ENCODE measurements around the gene OSMR. TPM values are rescaled to one million over a fixed set of nuclear protein-coding genes. Genes with fewer than 3 reads are reported as not detected.

OSMR gene
- total RNA-seq, 1 experiment from 2014 or later, result 46.0 TPM

GRCh38 chr5:38846379-38847011, 683 bp downstream of the OSMR start:
- peaks cover 0 to 13% of the 10 kb centered on the region in 2 experiments; a peak in 2 of 4 replicates for H3K36me3 ChIP-seq (ENCODE audit: control insufficient read depth in 1 of 2, insufficient read depth in 2 of 2, low read length in 2 of 2)
- ChIA-PET POLR2A (interaction anchor here (1.6 kb wide), 1 partner anchor 26 kb away, joined by 4 read pairs; no protein-coding TSS in a partner anchor), CTCF (no interaction called here), RAD21 (ENCODE audit: low non-redundant PET in 1 of 2, low total read pairs in 2 of 2, uncharacterized antibody in 2 of 2, unreplicated experiment in 2 of 2) (no interaction called here)
- intact Hi-C loops (cut with micrococcal nuclease), result loop anchor here (5.0 kb wide), 1 partner anchor 231 kb away; no protein-coding TSS in a partner anchor
- ATAC-seq (peak; percentile 19; the same call in 1 of the 2 replicates), DNase-seq (ENCODE audit: low read depth, low spot score) (no peak)
- H3K4me3 ChIP-seq (replicated peaks in 1 of 2; ENCODE audit: low read depth in 1 of 2, low read length in 2 of 2), result peak overlapping the region; percentile 61 to 90
- peaks cover 23 to 29% of the 10 kb centered on the region in 2 experiments for H3K4me1 ChIP-seq (ENCODE audit: control insufficient read depth in 1 of 2, insufficient read depth in 2 of 2, low read length in 2 of 2)
- no peak overlapping the region for H2AFZ ChIP-seq (ENCODE audit: low read depth, low read length, poor library complexity, severe bottlenecking)
- no peak for TF ChIP-seq ZNF274 (IDR thresholded peaks at IDR 0.05; ENCODE audit: low read depth, low read length)
- TF ChIP-seq POLR2AphosphoS5 (IDR thresholded peaks at IDR 0.05; ENCODE audit: low read depth, low read length), result peak; percentile 14; the same call in 1 of the 2 replicates
- no peak for TF ChIP-seq SIN3A (IDR thresholded peaks at IDR 0.05; ENCODE audit: low read depth)
- no peak for TF ChIP-seq RAD21 (IDR thresholded peaks at IDR 0.05; ENCODE audit: low read depth)
- 0 out of 4 replicates have a peak, but pooled peaks cover 0 to 6% of the 10 kb centered on the region in 2 experiments for H3K9me3 ChIP-seq (ENCODE audit: control insufficient read depth in 1 of 2, insufficient read depth in 1 of 2, low read depth in 1 of 2, low read length in 2 of 2)
- no TSS peak for BruUV-seq (replicated peaks)
- H3K9me2 ChIP-seq (ENCODE audit: insufficient read depth), result 0 out of 2 replicates have a peak, but pooled peaks cover under 1% of the 10 kb centered on the region
- peaks cover 82% of the 10 kb centered on the region for H3K79me2 ChIP-seq (ENCODE audit: insufficient read depth, low read length)
- no peaks in the 10 kb centered on the region for H4K20me1 ChIP-seq (ENCODE audit: insufficient read depth)
- peak overlapping the region; percentile 99 for H3K4me2 ChIP-seq (ENCODE audit: low read length)
- H3K27ac ChIP-seq (ENCODE audit: low read depth, low read length), result peak overlapping the region; percentile 91
- H3K9ac ChIP-seq (ENCODE audit: low read length), result peak overlapping the region; percentile 90
- H3K27me3 ChIP-seq (ENCODE audit: insufficient read depth, low read length), result no peaks in the 10 kb centered on the region

- 0 out of 4 replicates have a peak, but pooled peaks cover 0 to 6% of the 10 kb centered on the region in 2 experiments for H3K9me3 ChIP-seq (ENCODE audit: control insufficient read depth in 1 of 2, insufficient read depth in 1 of 2, low read depth in 1 of 2, low read length in 2 of 2)
- peak overlapping the region; percentile 90 for H3K9ac ChIP-seq (ENCODE audit: low read length)
- H2AFZ ChIP-seq (ENCODE audit: low read depth, low read length, poor library complexity, severe bottlenecking), result no peak overlapping the region
- H3K79me2 ChIP-seq (ENCODE audit: insufficient read depth, low read length), result peaks cover 82% of the 10 kb centered on the region
- H3K27me3 ChIP-seq (ENCODE audit: insufficient read depth, low read length), result no peaks in the 10 kb centered on the region
- peaks cover 23 to 29% of the 10 kb centered on the region in 2 experiments for H3K4me1 ChIP-seq (ENCODE audit: control insufficient read depth in 1 of 2, insufficient read depth in 2 of 2, low read length in 2 of 2)
- TF ChIP-seq FOSL1 (IDR thresholded peaks at IDR 0.05; ENCODE audit: low read depth) (no peak), CBX3 (IDR thresholded peaks at IDR 0.05; ENCODE audit: low read depth) (no peak), CTCF (IDR thresholded peaks at IDR 0.05 in 2 of 3, conservative IDR thresholded peaks at IDR 0.05 in 1 of 3; ENCODE audit: borderline replicate concordance in 1 of 3, insufficient read depth in 1 of 3, low read depth in 2 of 3, low read length in 2 of 3) (peak in 2 of 3 experiments; percentile 9 to 28; a peak in 2 of 6 replicates), SP1 (IDR thresholded peaks at IDR 0.05; ENCODE audit: low read depth) (no peak), ZBTB33 (IDR thresholded peaks at IDR 0.05; ENCODE audit: extremely low read depth, insufficient replicate concordance, low read length) (no peak)
- intact Hi-C loops (cut with micrococcal nuclease), result loop anchor here (5.0 kb wide), 1 partner anchor 230 kb away; no protein-coding TSS in a partner anchor
- H4K20me1 ChIP-seq (ENCODE audit: insufficient read depth), result no peaks in the 10 kb centered on the region
- peaks cover 0 to 19% of the 10 kb centered on the region in 2 experiments; a peak in 2 of 4 replicates for H3K36me3 ChIP-seq (ENCODE audit: control insufficient read depth in 1 of 2, insufficient read depth in 2 of 2, low read length in 2 of 2)
- peak overlapping the region; percentile 26; the same call in 1 of the 2 replicates for H3K27ac ChIP-seq (ENCODE audit: low read depth, low read length)
- DNase-seq (ENCODE audit: low read depth, low spot score), result no peak
- ChIA-PET CTCF (interaction anchor here (1.5 kb wide), 1 partner anchor 406 kb away, joined by 3 read pairs; no protein-coding TSS in a partner anchor), POLR2A (interaction anchor here (1.6 kb wide), 1 partner anchor 24 kb away, joined by 4 read pairs; no protein-coding TSS in a partner anchor), RAD21 (ENCODE audit: low non-redundant PET in 1 of 2, low total read pairs in 2 of 2, uncharacterized antibody in 2 of 2, unreplicated experiment in 2 of 2) (no interaction called here)
- H3K4me2 ChIP-seq (ENCODE audit: low read length), result peak overlapping the region; percentile 99
- BruUV-seq (replicated peaks), result TSS peak; percentile 36
- H3K9me2 ChIP-seq (ENCODE audit: insufficient read depth), result no peaks in the 10 kb centered on the region
- H3K4me3 ChIP-seq (replicated peaks in 1 of 2; ENCODE audit: low read depth in 1 of 2, low read length in 2 of 2), result peak overlapping the region; percentile 61 to 90
- ATAC-seq, result no peak
Measured at GRCh38 chr5:38847559-38848347, 1.9 kb downstream of the OSMR start.

Measured in HCT116 (cell line).